Measurements from ENCODE around the gene RFLNA.
A peak's percentile ranks its signal among the peaks of the same experiment; 100 is the strongest.

Gene RFLNA

GRCh38 chr12:124338876-124339603, 44.1 kb downstream of the RFLNA start:
- no peak for DNase-seq
- Histone ChIP-seq H3K36me3 (ENCODE audit: control insufficient read depth in 1 of 2, insufficient read depth in 2 of 2, low read depth in 1 of 2, low read length in 2 of 2) (peaks cover 68 to 93% of the 10 kb centered on the region in 2 experiments), H4K8ac (ENCODE audit: low read length) (no peak overlapping the region), H2BK5ac (ENCODE audit: low read depth, low read length, poor library complexity, severe bottlenecking) (no peak overlapping the region), H4K91ac (ENCODE audit: low read length) (no peak overlapping the region), H3K79me1 (replicated peaks; ENCODE audit: low read length, poor library complexity, severe bottlenecking) (peaks cover 60% of the 10 kb centered on the region), H3K9me3 (ENCODE audit: control insufficient read depth, low read length) (no peaks in the 10 kb centered on the region), H3K23ac (ENCODE audit: low read length in 2 of 2) (no peak overlapping the region), H3K9ac (ENCODE audit: low read length) (no peak overlapping the region), H2BK12ac (ENCODE audit: low read length in 2 of 2) (peak overlapping the region in 1 of 2 experiments; percentile 15), H2BK15ac (ENCODE audit: low read depth, poor library complexity, severe bottlenecking) (no peak overlapping the region), H3K4ac (ENCODE audit: low read depth in 1 of 2, low read length in 2 of 2) (no peak overlapping the region), H3K18ac (ENCODE audit: low read depth in 1 of 2, low read length in 2 of 2) (no peak overlapping the region), H2AFZ (ENCODE audit: low read depth, low read length) (no peak overlapping the region), H2BK120ac (ENCODE audit: low read depth, low read length) (no peak overlapping the region), H3K4me2 (ENCODE audit: low read length, poor library complexity, severe bottlenecking) (no peak overlapping the region), H3K27ac (ENCODE audit: low read length, poor library complexity, severe bottlenecking) (no peak overlapping the region), H3K4me1 (ENCODE audit: control insufficient read depth, insufficient read depth, low read depth, low read length) (peaks cover 9% of the 10 kb centered on the region), H2AK5ac (ENCODE audit: low read length, severe bottlenecking) (no peak overlapping the region), H3K4me3 (ENCODE audit: insufficient read depth in 1 of 2, low read depth in 1 of 2, low read length in 2 of 2) (no peak overlapping the region), H3K14ac (ENCODE audit: low read length in 2 of 2) (no peak overlapping the region), H3K27me3 (ENCODE audit: control insufficient read depth in 1 of 2, insufficient read depth in 1 of 2, low read length in 2 of 2) (no peaks in the 10 kb centered on the region)
- 93% methylated on average over 3 of the region's 3 CpGs for WGBS

DNA sequence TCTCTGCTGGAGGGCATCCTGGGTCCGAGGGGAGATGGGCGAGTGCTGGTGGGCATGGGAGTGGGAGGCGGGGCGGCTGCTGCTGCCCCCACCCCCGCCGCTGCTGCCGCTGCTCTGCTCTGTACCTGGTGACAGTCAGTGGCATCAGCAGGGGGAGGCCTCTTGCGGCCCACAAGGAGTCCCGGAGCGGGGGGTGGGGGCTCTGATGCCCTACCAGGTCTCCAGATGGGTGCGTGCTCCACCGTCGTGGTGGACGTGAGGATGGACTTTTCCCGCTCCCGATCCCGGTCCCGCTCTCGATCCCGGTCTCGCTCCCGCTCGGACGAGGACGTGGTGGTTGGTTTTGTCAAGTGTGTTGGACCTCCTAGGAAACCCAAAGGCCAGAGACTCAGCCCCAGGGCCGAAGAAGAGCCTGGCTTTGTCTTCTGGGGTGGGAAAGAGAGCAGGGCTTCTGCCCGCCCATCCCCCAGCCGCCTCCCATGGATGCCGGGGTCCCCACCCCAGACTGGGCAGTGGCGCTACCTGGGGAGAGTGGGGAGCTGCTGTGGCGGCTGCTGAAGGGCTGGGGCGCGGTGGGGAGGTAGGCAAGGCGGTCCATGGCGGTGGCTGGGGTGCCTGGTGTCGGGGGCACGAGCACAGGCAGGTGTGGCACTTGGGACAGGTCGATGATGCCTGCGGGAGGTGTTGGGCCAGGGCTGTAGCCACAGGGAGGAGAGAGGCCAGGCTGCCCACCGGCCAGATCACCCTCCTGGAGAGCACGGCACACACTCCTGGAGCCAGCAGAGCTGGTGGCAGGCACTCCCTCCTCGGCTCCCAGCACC, 45.4 kb downstream of the RFLNA start:
- Histone ChIP-seq H3K18ac (ENCODE audit: low read depth in 1 of 2, low read length in 2 of 2) (no peak overlapping the region), H3K36me3 (ENCODE audit: control insufficient read depth in 1 of 2, insufficient read depth in 2 of 2, low read depth in 1 of 2, low read length in 2 of 2) (peaks cover 75 to 93% of the 10 kb centered on the region in 2 experiments), H2BK15ac (ENCODE audit: low read depth, poor library complexity, severe bottlenecking) (peak overlapping the region; percentile 52), H3K4me1 (ENCODE audit: control insufficient read depth, insufficient read depth, low read depth, low read length) (peaks cover 8% of the 10 kb centered on the region), H2AK5ac (ENCODE audit: low read length, severe bottlenecking) (no peak overlapping the region), H2BK5ac (ENCODE audit: low read depth, low read length, poor library complexity, severe bottlenecking) (no peak overlapping the region), H3K79me1 (replicated peaks; ENCODE audit: low read length, poor library complexity, severe bottlenecking) (peaks cover 60% of the 10 kb centered on the region), H3K9ac (ENCODE audit: low read length) (no peak overlapping the region), H3K4me2 (ENCODE audit: low read length, poor library complexity, severe bottlenecking) (no peak overlapping the region), H2BK120ac (ENCODE audit: low read depth, low read length) (no peak overlapping the region), H3K4ac (ENCODE audit: low read depth in 1 of 2, low read length in 2 of 2) (no peak overlapping the region), H3K23ac (ENCODE audit: low read length in 2 of 2) (no peak overlapping the region), H3K9me3 (ENCODE audit: control insufficient read depth, low read length) (no peaks in the 10 kb centered on the region), H3K14ac (ENCODE audit: low read length in 2 of 2) (no peak overlapping the region), H2AFZ (ENCODE audit: low read depth, low read length) (no peak overlapping the region), H4K91ac (ENCODE audit: low read length) (no peak overlapping the region), H3K27me3 (ENCODE audit: control insufficient read depth in 1 of 2, insufficient read depth in 1 of 2, low read length in 2 of 2) (no peaks in the 10 kb centered on the region), H3K27ac (ENCODE audit: low read length, poor library complexity, severe bottlenecking) (no peak overlapping the region), H2BK12ac (ENCODE audit: low read length in 2 of 2) (no peak overlapping the region), H4K8ac (ENCODE audit: low read length) (peak overlapping the region; percentile 53), H3K4me3 (ENCODE audit: insufficient read depth in 1 of 2, low read depth in 1 of 2, low read length in 2 of 2) (no peak overlapping the region)
- 95% methylated on average over 42 of the region's 42 CpGs for WGBS
- no peak for DNase-seq

DNA sequence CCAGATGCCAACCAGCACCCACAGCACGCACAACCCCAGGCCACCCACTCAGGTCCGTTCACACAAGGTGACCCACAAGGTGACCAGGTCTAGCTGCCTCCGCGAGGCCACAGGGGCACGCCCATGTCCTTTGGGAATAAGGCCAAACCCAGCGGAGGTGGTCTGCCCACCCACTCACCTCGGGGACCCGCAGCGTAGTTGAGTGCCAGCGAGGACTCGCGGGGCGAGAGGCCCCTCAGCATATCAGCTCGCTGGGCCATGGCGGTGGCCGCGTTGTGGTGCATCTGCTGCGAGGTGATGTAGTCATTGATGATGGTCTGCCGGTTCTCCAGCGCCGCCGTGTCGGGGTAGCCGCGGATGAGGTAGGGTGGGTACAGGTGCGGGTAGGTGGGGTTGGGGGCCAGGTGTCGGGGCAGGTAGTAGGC, 46.8 kb downstream of the RFLNA start:
- Histone ChIP-seq H3K4me3 (ENCODE audit: insufficient read depth in 1 of 2, low read depth in 1 of 2, low read length in 2 of 2) (no peak overlapping the region), H2BK15ac (ENCODE audit: low read depth, poor library complexity, severe bottlenecking) (no peak overlapping the region), H2BK12ac (ENCODE audit: low read length in 2 of 2) (no peak overlapping the region), H2BK120ac (ENCODE audit: low read depth, low read length) (no peak overlapping the region), H3K4ac (ENCODE audit: low read depth in 1 of 2, low read length in 2 of 2) (no peak overlapping the region), H2AFZ (ENCODE audit: low read depth, low read length) (no peak overlapping the region), H4K91ac (ENCODE audit: low read length) (no peak overlapping the region), H3K36me3 (ENCODE audit: control insufficient read depth in 1 of 2, insufficient read depth in 2 of 2, low read depth in 1 of 2, low read length in 2 of 2) (peaks cover 75 to 93% of the 10 kb centered on the region in 2 experiments), H3K23ac (ENCODE audit: low read length in 2 of 2) (no peak overlapping the region), H3K14ac (ENCODE audit: low read length in 2 of 2) (no peak overlapping the region), H3K79me1 (replicated peaks; ENCODE audit: low read length, poor library complexity, severe bottlenecking) (peaks cover 58% of the 10 kb centered on the region), H3K9ac (ENCODE audit: low read length) (no peak overlapping the region), H3K4me1 (ENCODE audit: control insufficient read depth, insufficient read depth, low read depth, low read length) (peaks cover 12% of the 10 kb centered on the region), H3K27ac (ENCODE audit: low read length, poor library complexity, severe bottlenecking) (no peak overlapping the region), H4K8ac (ENCODE audit: low read length) (no peak overlapping the region), H2AK5ac (ENCODE audit: low read length, severe bottlenecking) (no peak overlapping the region), H2BK5ac (ENCODE audit: low read depth, low read length, poor library complexity, severe bottlenecking) (no peak overlapping the region), H3K27me3 (ENCODE audit: control insufficient read depth in 1 of 2, insufficient read depth in 1 of 2, low read length in 2 of 2) (no peaks in the 10 kb centered on the region), H3K9me3 (ENCODE audit: control insufficient read depth, low read length) (no peaks in the 10 kb centered on the region), H3K18ac (ENCODE audit: low read depth in 1 of 2, low read length in 2 of 2) (no peak overlapping the region), H3K4me2 (ENCODE audit: low read length, poor library complexity, severe bottlenecking) (no peak overlapping the region)
- 97% methylated on average over 27 of the region's 27 CpGs for WGBS
- no peak for DNase-seq

DNA sequence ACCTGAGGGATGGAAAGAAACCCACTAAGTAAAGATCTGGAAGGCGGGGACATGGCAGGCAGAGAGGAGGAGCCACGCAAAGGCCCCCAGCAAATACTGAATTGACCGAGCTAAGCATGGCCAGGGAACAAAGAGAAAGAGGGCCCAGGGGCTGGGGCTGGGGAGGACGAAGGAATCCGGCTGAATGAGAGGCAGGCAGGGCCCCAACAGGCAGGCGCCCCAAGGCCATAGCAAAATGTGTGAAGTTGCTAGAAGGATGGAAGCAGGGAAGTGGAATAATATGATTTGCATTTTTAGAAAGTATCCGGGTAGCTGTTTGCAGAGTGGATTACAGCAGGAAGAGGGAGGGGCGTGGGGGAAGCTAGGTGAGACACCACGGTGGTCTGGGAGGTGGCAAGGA, 49.1 kb downstream of the RFLNA start:
- Histone ChIP-seq H2AK5ac (ENCODE audit: low read length, severe bottlenecking) (no peak overlapping the region), H3K18ac (ENCODE audit: low read depth in 1 of 2, low read length in 2 of 2) (no peak overlapping the region), H3K14ac (ENCODE audit: low read length in 2 of 2) (no peak overlapping the region), H3K9me3 (ENCODE audit: control insufficient read depth, low read length) (no peaks in the 10 kb centered on the region), H2AFZ (ENCODE audit: low read depth, low read length) (no peak overlapping the region), H3K9ac (ENCODE audit: low read length) (no peak overlapping the region), H2BK12ac (ENCODE audit: low read length in 2 of 2) (no peak overlapping the region), H3K23ac (ENCODE audit: low read length in 2 of 2) (no peak overlapping the region), H3K79me1 (replicated peaks; ENCODE audit: low read length, poor library complexity, severe bottlenecking) (peaks cover 64% of the 10 kb centered on the region), H3K4me3 (ENCODE audit: insufficient read depth in 1 of 2, low read depth in 1 of 2, low read length in 2 of 2) (no peak overlapping the region), H4K91ac (ENCODE audit: low read length) (no peak overlapping the region), H3K4ac (ENCODE audit: low read depth in 1 of 2, low read length in 2 of 2) (no peak overlapping the region), H2BK5ac (ENCODE audit: low read depth, low read length, poor library complexity, severe bottlenecking) (no peak overlapping the region), H4K8ac (ENCODE audit: low read length) (no peak overlapping the region), H2BK15ac (ENCODE audit: low read depth, poor library complexity, severe bottlenecking) (no peak overlapping the region), H3K4me2 (ENCODE audit: low read length, poor library complexity, severe bottlenecking) (no peak overlapping the region), H3K36me3 (ENCODE audit: control insufficient read depth in 1 of 2, insufficient read depth in 2 of 2, low read depth in 1 of 2, low read length in 2 of 2) (peaks cover 88 to 93% of the 10 kb centered on the region in 2 experiments), H3K27me3 (ENCODE audit: control insufficient read depth in 1 of 2, insufficient read depth in 1 of 2, low read length in 2 of 2) (no peaks in the 10 kb centered on the region), H3K4me1 (ENCODE audit: control insufficient read depth, insufficient read depth, low read depth, low read length) (peaks cover 10% of the 10 kb centered on the region), H3K27ac (ENCODE audit: low read length, poor library complexity, severe bottlenecking) (no peak overlapping the region), H2BK120ac (ENCODE audit: low read depth, low read length) (no peak overlapping the region)
- DNase-seq = no peak
- 90% methylated on average over 9 of the region's 9 CpGs for WGBS

All from mesenchymal stem cell (in vitro differentiated cells and primary cell).